GM04504 (cell line): ENCODE measurements around the gene GOLIM4.
A peak's percentile ranks its signal among the peaks of the same experiment; 100 is the strongest.
"Not testable (repeated sequence)": the region's sequence is repeated elsewhere in the genome, so short reads cannot be mapped to it uniquely, and the experiment has no call there.

Experiments
- DNase-seq: peaks from one replicate; pipeline ENCODE4 v3.0.0-alpha.2; 2012; ENCODE audit warnings: low read depth

GOLIM4 gene

DNA sequence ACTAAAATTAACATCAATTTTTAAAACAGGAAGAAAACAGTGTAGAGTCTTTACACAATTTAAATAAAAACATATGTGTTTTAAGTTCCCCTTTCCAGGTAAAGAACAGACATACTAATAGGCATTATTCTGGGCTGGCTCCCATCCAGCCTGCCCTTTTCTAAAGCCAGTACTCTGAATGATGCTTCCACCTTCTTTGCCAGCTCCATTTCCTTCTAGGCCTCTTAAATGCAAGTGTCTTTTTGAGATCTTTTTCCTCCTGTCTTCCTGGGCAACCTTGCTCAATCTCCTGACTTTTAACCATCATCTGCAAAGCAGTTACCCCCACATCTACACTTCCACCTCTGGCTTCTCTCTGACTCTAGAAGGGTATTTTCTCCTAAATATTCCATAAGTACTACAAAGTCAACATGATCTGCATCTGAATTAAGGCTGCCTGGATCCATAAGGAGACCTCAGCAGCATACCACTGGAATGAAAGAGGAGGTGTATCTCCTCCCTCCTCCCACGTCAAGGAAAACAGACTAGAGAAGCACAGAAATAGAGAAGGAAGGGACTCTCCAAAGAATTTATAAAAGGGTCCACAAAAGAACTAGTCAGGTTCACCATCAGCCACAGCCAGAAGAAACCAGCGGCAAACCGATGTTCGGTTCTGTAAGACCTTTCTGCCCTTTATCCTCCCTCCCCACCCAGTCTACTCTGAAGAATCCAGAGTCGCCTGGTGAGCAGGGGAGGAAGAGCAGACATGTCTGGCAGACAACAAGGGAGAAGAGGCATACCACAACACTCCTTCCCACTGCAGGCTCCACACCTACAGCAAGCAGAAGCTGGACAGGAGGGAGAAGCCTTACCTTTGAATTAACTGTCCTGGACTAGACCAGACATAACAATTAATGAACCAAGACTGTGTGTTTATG lies 47.1 kb downstream of the GOLIM4 start:
- no peak for DNase-seq

DNA sequence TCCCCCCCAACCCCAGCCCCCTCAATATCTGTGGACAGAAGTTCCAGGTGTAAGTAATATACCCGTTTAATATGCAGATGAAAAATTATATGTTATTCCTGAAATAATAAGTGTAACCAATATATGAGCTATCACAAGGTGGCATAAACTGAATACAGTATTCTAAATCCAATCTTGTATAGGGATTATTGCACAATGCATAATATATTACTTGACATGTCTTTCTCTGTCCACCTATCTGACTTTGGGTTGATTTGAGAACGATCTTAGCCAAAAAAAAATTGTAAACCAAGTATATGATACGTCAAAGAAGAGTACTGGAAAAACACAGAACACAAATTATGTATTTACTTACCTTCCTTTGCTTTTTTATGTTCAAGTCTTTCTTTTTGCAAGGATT lies 47.8 kb downstream of the GOLIM4 start:
- DNase-seq = no peak

DNA sequence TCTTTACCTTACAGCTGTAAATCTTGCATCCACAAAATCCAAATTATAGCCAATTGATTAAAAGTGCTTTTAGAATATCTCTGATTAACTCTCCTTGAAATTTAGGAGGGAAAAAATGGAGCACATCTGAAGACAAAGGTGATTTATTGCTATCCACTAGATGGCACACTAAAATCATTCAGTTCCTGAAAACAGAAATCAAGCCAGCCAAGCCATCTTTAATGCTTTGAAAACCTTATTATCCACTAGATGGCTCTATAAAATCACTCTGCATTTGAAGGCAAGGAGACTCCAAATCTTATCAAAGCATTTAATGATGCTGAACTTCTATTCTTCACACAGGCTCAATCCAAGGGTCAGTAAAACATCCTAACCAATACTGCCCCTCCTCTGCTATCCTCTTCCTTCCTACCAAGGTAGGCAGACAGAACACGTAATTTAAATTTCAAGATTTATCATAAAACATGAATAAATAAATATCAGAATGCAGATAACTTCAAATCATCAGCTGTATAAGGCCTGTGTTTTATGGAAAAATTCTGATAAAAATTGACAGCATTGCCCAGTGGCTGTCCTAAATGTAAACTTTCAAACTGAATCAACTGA lies 48.4 kb downstream of the GOLIM4 start:
- DNase-seq = peak; percentile 64

DNA sequence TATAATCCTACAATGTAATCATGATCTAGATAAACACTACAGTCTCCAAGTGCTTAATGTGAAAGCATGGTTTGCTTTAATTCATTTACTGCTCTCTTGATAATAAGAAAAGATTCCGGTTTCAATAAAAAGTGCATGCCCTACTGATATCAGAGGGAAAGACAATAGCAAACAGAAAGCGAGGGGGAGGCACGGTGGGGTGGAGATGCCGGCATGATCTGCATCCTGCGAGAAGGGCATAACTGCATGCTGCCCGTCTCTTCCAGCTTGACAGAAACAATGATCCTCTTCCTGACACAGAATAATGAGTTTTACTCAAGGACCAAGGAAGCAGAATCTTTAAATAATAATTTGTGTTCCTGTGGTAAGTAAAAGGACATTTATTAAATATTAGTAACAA lies 51.7 kb downstream of the GOLIM4 start:
- no peak for DNase-seq

DNA sequence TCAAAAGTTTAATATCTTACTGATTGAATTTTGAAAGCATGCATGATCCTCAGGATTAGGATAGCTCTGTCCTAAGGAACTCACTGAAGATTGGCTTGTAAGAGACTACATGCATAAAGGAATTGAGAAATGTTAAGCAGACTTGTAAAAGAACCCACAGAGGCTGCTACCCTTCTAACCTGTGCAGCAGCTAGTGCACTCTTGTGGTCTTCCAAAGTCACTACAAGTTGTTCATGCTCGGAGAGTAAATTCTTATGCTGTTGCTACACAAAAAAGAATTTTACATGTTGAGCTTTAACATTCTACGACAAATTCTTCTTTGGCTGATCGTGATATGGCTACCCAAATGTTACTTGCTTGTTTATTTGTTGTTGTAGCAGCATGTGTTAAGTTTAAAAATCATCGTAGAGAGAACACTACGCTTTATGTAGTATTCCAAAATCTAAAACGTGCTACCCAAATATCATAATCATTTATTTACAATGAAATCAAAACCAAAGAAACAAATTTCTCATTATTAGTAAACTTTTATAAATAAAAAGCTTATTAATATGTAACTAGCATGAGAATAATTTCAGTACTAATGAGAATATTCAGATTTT lies 55.0 kb downstream of the GOLIM4 start:
- DNase-seq = no peak

DNA sequence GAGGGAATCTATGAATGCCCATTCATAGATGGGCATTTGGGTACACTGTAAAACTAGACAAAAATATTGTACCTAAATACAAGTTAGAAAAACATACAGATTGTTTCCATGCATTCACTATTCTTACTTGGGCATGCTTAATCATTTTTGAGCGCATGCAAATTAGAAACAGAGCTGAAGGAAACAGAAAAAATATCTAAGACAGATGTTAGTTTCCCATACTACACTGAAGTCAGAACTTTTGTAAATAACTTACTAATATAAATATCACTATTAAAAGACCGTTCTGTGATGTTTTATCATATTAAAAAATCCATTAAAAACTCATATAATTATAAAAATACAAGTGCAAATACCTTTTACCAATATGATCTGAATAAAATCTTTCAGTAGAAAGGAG lies 58.7 kb downstream of the GOLIM4 start:
- DNase-seq = no peak

DNA sequence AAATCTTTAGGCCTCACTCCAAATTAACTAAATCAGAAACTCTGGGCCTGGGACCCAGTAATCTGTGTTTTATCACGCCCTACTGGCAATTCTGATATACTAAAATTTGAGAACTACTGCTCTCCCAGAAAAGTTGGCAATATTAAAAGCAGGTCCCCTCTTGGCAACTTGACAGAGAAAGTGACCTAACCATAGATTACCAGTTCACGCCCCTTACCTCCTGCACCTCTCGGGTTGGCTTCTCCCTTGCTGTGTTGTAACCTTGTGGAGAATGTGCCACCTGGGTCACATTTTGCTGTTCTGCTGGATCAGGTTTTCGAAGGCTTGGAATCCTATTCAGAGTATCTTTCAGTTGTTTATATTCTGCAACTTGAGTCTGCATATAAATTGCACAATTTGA lies 59.1 kb downstream of the GOLIM4 start:
- DNase-seq = no peak

DNA sequence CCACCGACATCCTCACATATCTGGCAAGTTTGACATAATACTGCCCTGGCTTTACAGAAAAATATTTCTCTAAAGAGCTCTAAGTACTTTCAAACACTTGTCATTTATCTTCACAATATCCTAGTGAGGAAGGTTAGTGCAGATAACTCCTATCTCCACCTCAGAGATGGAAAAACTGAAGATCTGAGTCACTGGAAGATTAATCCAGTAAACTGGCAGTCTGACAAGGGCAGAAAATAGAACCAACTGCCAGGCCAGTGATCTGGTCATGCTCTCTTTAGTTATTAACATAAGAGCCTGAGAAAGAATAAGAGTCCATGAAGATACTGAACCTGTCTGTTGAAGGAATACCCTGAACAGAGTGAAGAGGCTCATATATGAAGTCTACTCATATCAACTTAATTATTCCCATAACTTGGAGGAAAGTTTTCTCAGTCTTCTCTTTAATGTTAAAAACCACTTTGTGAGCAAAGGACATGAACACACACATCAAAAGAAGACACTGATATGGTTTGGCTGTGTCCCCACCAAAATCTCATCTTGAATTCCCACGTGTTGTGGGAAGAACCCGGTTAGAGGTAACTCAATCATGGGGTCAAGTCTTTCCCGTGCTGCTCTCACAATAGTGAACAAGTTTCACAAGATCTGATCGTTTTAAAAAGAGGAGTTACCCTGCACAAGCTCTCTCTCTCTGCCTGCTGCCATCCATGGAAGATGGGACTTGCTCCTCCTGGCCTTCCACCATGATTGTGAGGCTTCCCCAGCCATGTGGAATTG lies 61.4 kb downstream of the GOLIM4 start:
- no peak for DNase-seq

DNA sequence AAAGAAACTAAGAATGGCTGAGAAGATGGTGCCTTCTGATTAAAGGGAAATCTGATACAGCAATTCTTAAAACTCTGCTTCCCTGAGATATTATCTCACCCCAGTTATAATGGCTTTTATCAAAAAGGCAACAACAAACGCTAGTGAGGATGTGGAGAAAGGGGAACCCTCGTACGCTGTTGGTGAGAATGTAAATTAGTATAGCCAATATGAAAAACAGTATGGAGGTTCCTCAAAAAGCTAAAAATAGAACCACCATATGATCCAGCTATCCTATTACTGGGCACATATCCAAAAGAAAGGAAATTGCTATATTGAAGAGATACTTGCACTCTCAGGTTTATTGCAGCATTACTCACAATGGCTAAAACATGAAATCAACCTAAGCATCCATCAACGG lies 65.1 kb downstream of the GOLIM4 start:
- DNase-seq = no peak

DNA sequence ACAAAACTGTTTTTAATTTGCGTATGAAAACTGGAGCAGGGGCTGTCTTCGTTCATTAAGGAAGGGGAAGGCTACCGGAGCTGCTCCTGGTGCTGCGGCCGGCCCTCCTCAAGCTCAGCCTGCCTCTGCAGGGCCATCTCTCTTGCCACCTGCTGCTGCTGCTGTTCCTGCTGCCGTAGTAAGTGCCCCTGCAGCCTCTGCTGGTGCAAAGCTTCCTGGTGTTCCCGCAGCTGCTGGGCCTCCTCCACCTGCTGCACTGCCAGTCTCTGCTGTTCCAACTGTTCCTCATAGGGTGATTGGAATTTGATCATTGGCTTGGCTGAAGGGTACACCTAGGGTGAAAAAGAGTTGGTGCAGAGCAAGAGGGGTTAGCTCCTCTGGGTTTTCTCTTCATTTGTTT lies 66.0 kb downstream of the GOLIM4 start:
- DNase-seq = no peak

DNA sequence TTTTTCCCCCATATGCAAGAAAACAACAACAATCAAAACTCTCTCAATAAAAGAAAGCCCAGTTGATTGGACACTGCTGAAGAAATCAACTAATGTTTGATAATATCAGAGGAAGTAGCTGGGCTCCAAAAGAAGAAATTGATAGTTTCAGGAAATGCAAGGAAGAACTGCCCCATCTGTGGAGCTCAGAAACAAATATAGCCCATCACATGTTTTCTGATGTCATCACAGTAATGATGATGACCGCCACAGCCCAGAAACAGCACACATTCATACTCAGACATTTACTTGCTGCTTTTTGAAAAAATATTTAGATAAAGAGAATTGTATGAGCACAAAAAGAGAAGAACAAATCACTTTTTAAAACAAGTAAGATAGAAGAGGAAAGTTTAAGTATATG lies 67.6 kb downstream of the GOLIM4 start:
- DNase-seq = no peak

DNA sequence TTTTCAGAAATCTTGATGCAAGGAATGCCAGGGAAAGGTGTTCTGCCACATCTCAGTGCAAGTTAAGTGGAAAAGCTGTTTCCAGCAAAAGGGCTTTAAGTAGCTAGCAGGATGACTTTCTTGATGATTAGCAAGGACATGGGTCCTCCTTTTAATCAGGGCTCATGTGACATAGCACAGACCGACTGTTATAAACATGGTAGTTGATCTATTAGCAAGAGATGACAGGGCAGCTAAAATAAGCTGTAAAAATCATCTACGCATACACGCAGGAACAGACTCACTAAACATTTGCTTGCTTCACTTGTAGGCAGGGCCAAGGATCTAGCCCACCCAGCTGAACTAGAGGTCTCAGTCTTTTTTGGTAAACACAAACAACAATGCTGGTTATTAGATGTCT lies 69.0 kb downstream of the GOLIM4 start:
- no peak for DNase-seq

DNA sequence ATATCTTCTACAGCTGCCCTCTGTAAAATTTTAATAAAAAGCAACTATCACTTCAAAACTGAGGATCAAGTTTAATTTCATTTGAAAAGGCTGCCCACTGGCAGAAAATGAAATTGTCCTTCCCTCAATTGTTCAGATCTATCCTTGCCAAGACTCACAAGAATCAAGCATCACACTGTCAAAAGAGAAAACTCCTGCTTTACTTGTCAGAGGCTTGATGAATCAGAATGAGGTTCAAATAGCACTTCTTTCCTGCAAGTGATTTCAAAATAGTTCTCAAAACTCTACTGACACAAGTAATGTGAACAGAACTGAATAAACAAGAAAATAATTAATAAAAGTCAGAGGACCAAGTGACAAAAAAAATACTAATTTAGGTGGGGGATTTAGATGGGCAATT lies 70.6 kb downstream of the GOLIM4 start:
- no peak for DNase-seq

DNA sequence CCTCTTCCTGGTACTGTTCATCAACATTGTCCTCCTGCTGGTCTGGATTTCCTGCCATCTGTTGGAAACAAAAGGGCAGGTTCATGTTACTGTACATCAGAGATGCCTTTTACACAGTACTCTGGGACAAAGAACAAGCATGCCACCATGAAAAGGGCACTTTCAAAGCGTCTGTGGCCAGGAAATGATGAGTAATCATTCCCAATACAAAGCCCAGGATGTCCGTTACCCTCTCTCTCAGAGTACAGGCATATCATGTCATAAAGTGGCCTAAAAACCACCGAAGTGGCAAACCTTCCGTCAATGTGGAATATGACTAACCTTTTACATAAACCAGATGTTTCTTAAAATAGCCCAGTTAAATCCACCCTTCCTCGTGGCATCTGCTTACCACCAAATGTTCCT lies 71.2 kb downstream of the GOLIM4 start:
- DNase-seq = peak; percentile 69

DNA sequence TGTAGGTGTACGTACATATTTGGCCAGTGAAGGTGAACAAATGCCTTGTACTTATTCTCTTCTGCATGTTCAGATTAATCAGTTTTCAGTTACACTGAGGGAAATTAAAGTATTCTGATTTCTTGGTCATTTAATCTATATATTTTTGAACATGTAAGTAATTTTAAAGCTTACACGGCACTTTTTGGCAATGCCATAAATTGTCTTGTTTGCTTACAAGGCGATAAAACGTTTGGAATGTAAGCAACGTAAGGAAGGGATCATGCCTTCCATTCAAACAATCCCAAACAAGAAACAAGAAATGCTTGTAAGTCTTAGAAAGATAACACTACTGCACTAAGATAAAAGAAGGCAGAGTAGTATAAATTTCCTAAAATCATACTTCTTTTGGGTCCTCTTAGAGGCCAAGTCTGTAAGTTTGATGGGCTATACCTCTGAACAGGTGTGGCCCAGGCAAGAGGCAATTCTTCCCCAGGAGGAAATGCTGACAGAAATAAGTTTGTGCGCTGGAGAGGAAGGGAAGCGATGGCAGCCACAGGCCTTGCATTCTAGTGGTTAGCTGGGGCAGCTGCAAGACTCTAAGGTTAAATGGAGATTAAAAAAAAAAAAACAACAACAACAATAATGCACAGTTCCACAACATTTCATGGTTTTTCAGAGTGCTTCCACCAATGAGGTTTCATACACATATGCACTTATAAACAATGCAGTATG lies 73.8 kb downstream of the GOLIM4 start:
- no peak for DNase-seq

DNA sequence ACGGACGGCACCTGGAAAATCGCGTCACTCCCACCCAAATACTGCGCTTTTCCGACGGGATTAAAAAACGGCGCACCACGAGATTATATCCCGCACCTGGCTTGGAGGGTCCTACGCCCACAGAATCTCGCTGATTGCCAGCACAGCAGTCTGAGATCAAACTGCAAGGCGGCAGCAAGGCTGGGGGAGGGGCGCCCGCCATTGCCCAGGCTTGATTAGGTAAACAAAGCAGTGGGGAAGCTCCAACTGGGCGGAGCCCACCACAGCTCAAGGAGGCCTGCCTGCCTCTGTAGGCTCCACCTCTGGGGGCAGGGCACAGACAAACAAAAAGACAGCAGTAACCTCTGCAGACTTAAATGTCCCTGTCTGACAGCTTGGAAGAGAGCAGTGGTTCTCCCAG lies 84.4 kb downstream of the GOLIM4 start:
- DNase-seq = not testable (repeated sequence)

DNA sequence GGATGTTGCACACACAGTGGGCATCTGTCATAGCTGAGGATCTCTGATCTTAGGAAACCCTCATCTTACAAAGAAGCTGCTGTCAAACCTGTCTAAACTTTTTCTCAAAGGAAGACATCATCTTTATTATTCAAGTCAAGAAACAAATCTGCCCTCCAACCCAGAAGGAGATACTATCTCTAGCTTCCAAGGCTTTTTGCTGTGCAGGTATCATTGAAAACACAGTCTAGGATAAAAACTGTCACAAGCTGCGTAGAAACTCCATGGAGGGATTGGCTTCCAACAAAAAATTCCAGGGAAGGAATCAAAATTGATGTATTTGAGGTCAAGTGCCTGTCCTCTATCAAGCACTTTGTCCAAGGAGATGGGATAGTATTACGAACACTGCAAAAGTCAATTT lies 89.1 kb downstream of the GOLIM4 start:
- DNase-seq = no peak

DNA sequence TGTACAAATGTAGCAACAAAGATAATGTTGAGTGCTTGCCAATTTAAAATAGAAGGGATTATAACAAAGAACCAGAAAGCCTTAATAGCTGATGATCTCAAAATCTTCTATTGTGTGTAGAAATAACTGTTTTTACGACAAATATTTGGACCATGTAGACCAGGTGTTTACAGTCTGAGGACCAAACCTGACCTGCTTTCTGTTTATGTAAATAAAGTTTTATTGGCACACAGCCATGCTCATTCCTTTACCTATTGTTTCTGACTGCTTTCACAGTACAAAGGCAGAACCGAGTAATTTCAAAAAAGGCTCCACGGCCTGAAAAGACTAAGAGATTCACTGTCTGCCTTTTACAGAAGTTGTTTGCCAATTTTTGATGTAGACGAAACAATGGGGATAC lies 91.8 kb downstream of the GOLIM4 start:
- no peak for DNase-seq

DNA sequence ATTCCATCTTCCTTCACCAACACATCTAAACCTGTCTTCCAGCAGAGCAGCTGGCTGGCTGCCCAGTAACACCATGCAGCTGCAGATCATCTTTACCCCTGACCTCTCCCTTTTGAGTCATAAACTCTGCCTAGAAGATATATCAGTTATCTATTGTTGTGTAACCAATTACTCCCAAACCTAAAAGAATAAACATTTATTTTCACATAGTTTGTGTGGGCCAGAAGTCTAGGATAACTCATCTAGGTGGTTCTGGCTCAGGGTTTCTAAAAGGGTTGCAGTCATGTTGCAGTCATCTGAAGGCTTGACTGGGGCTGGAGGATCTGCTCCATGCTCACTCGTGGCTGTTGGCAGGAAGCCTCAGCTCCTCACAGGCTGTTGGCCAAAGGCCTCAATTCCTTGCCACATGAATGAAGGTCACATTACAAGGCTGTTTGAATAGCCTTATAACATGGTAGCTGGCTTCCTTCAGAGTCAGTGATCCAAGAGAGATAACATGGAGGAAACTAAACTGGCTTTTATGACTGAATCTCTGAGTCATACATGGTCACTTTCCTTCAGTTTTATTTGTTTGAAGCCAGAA lies 92.8 kb downstream of the GOLIM4 start:
- DNase-seq = no peak

DNA sequence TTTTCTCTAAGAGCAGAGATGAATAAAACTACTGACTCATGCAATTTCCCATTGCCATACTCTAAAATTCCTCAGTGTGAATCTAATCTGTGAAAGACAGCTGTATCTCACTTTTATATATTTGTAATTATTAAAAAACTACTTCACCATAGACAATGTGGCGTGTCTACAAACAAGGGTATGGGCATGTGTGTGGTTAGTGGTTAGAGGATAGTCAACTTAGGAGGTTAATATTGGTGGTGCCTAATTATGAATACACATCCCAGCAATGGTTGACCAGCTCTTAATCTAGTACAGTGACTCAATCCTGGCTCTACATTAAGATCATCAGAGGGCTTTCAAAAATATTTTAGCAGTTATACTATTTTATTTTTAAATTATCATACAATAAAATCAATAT lies 94.5 kb downstream of the GOLIM4 start:
- DNase-seq = no peak

DNA sequence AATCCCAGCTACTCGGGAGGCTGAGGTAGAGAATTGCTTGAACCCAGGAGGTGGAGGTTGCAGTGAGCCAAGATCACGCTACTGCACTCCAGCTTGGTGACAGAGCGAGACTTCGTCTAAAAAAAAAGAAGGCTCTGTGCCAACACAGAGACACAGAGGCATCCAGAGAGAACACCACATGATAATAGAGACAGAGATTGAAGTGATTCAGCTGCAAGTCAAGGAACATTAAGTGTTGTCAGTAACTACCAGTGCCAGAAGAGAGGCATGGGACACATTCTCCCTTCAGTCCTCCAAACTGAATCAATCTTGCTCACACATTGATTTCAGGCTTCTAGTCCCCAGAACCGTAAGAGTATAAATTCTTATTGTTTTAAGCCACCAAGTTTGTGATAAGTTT lies 97.5 kb downstream of the GOLIM4 start:
- no peak for DNase-seq

DNA sequence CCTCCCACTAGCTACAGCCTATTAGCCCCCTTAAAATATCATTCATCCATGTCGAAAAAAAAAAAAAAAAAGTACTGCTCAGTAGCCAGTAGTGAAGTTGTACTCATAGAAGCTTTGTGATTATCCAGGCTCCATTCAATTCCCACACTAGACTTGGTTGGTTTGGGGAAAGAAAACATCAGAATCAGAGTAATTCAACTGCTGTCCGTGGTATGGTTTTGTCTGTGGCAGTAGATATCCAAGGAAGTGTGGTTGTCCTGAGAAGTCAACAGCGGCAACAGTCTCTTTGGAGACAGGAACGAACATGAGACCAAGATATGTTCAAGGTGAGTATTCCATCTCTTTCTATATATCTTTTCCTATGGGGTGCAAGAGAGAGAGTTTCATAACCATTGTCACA lies 99.2 kb downstream of the GOLIM4 start:
- no peak for DNase-seq
